ENCODE data around the gene TNRC18.
"Not testable (repeated sequence)": the region's sequence is repeated elsewhere in the genome, so short reads cannot be mapped to it uniquely, and the experiment has no call there.

The TNRC18 gene

GRCh38 chr7:5266191-5267028, 157.2 kb downstream of the TNRC18 start:
- Histone ChIP-seq H3F3A (ENCODE audit: insufficient read depth) (no peaks in the 10 kb centered on the region), H3K9me2 (replicated peaks; ENCODE audit: insufficient read depth, low read length) (no peaks in the 10 kb centered on the region), H4K20me1 (ENCODE audit: low read depth, low read length) (no peaks in the 10 kb centered on the region), H3K4me3 (ENCODE audit: insufficient read depth, low read length, poor library complexity, severe bottlenecking) (no peak overlapping the region), H3K27ac (ENCODE audit: low read depth, low read length) (no peak overlapping the region), H3K79me2 (ENCODE audit: insufficient read depth, low read length) (no peaks in the 10 kb centered on the region), H3K36me3 (ENCODE audit: low read length) (no peaks in the 10 kb centered on the region), H3K9ac (ENCODE audit: low read length) (no peak overlapping the region), H3K27me3 (ENCODE audit: low read length) (no peaks in the 10 kb centered on the region), H2AFZ (ENCODE audit: low read depth, low read length, severe bottlenecking) (no peak overlapping the region), H3K4me2 (ENCODE audit: low read depth, low read length, poor library complexity, severe bottlenecking) (no peak overlapping the region), H3K9me3 (ENCODE audit: insufficient read depth, low read length) (no peaks in the 10 kb centered on the region)
- TF ChIP-seq CTCF (IDR thresholded peaks at IDR 0.05; ENCODE audit: insufficient read depth, low read length, poor library complexity, severe bottlenecking) (no peak), EZH2phosphoT487 (conservative IDR thresholded peaks at IDR 0.05; ENCODE audit: low read length) (no peak)

- Histone ChIP-seq H3K27ac (ENCODE audit: low read depth, low read length) (no peak overlapping the region), H3K9me2 (replicated peaks; ENCODE audit: insufficient read depth, low read length) (no peaks in the 10 kb centered on the region), H3K9me3 (ENCODE audit: insufficient read depth, low read length) (no peaks in the 10 kb centered on the region), H3K27me3 (ENCODE audit: low read length) (no peaks in the 10 kb centered on the region), H3F3A (ENCODE audit: insufficient read depth) (no peaks in the 10 kb centered on the region), H3K4me2 (ENCODE audit: low read depth, low read length, poor library complexity, severe bottlenecking) (no peak overlapping the region), H3K4me3 (ENCODE audit: insufficient read depth, low read length, poor library complexity, severe bottlenecking) (no peak overlapping the region), H3K36me3 (ENCODE audit: low read length) (no peaks in the 10 kb centered on the region), H3K9ac (ENCODE audit: low read length) (no peak overlapping the region), H2AFZ (ENCODE audit: low read depth, low read length, severe bottlenecking) (no peak overlapping the region), H4K20me1 (ENCODE audit: low read depth, low read length) (no peaks in the 10 kb centered on the region), H3K79me2 (ENCODE audit: insufficient read depth, low read length) (no peaks in the 10 kb centered on the region)
- TF ChIP-seq EZH2phosphoT487 (conservative IDR thresholded peaks at IDR 0.05; ENCODE audit: low read length) (no peak), CTCF (IDR thresholded peaks at IDR 0.05; ENCODE audit: insufficient read depth, low read length, poor library complexity, severe bottlenecking) (no peak)
Observed at GRCh38 chr7:5265320-5266190, 158.1 kb downstream of the TNRC18 start.

- not testable (repeated sequence) for H3K4me3 ChIP-seq (ENCODE audit: insufficient read depth, low read length, poor library complexity, severe bottlenecking); H2AFZ ChIP-seq (ENCODE audit: low read depth, low read length, severe bottlenecking); H3K27me3 ChIP-seq (ENCODE audit: low read length); H3F3A ChIP-seq (ENCODE audit: insufficient read depth); H4K20me1 ChIP-seq (ENCODE audit: low read depth, low read length); H3K9me2 ChIP-seq (replicated peaks; ENCODE audit: insufficient read depth, low read length); H3K4me2 ChIP-seq (ENCODE audit: low read depth, low read length, poor library complexity, severe bottlenecking); H3K9ac ChIP-seq (ENCODE audit: low read length); H3K79me2 ChIP-seq (ENCODE audit: insufficient read depth, low read length); H3K27ac ChIP-seq (ENCODE audit: low read depth, low read length); H3K9me3 ChIP-seq (ENCODE audit: insufficient read depth, low read length); H3K36me3 ChIP-seq (ENCODE audit: low read length)
Observed at GRCh38 chr7:5263066-5263465, 160.6 kb downstream of the TNRC18 start.

GRCh38 chr7:5260530-5261068, 163.0 kb downstream of the TNRC18 start:
- not testable (repeated sequence) for H3K36me3 ChIP-seq (ENCODE audit: low read length); H2AFZ ChIP-seq (ENCODE audit: low read depth, low read length, severe bottlenecking); H3K4me2 ChIP-seq (ENCODE audit: low read depth, low read length, poor library complexity, severe bottlenecking); H3F3A ChIP-seq (ENCODE audit: insufficient read depth); H3K27ac ChIP-seq (ENCODE audit: low read depth, low read length); H3K79me2 ChIP-seq (ENCODE audit: insufficient read depth, low read length); H3K4me3 ChIP-seq (ENCODE audit: insufficient read depth, low read length, poor library complexity, severe bottlenecking); H3K9me2 ChIP-seq (replicated peaks; ENCODE audit: insufficient read depth, low read length); H3K9me3 ChIP-seq (ENCODE audit: insufficient read depth, low read length); H3K27me3 ChIP-seq (ENCODE audit: low read length); H3K9ac ChIP-seq (ENCODE audit: low read length); H4K20me1 ChIP-seq (ENCODE audit: low read depth, low read length)

Measured in SU-DHL-6 (cell line).